Right lobe of liver (tissue), 6 donors: Measurements from ENCODE around the gene CELSR1. TPM values are rescaled to one million over a fixed set of nuclear protein-coding genes. Genes with fewer than 3 reads are reported as not detected.
A peak's percentile ranks its signal among the peaks of the same experiment; 100 is the strongest.

Experiments used
- ATAC-seq, 4 donors: fragments of 200-7000 bp; cut with Tn5 transposase; one replicate each; pipeline ENCODE4 v1.9.1; 2020; ENCODE audit warnings: mild to moderate bottlenecking in 4 of 4, moderate library complexity in 4 of 4
- DNase-seq, 3 donors: peaks; one replicate each; pipeline ENCODE4 v3.0.0-alpha.2; 2020
- H3K27ac ChIP-seq, 3 donors: fragments of 200-600 bp; one replicate each; pipeline ENCODE4 v1.8.0; 2022
- H3K27me3 ChIP-seq, 2 donors: fragments of 200-600 bp; one replicate each; pipeline ENCODE4 v1.8.0; 2022
- H3K36me3 ChIP-seq, 4 donors: fragments of 200-600 bp; sonication (generic) in 1 of 4; one replicate each; pipeline versions ENCODE4 v1.5.1 to v1.8.0; 2017 to 2022; ENCODE audit warnings: control low read depth in 1 of 4
- H3K4me1 ChIP-seq, 4 donors: fragments of 200-600 bp; sonication (generic) in 1 of 4; one replicate each; pipeline versions ENCODE4 v1.5.1 to v1.8.0; 2017 to 2022; ENCODE audit warnings: control low read depth in 1 of 4
- H3K4me3 ChIP-seq, 3 donors: fragments of 200-600 bp; one replicate each; pipeline ENCODE4 v1.8.0; 2022
- H3K9me3 ChIP-seq, 4 donors: fragments of 200-600 bp; sonication (generic) in 1 of 4; one replicate each; pipeline versions ENCODE4 v1.5.1 to v1.8.0; 2017 to 2022; ENCODE audit warnings: control low read depth in 1 of 4
- CTCF ChIP-seq, 4 donors: fragments of 200-600 bp in 3 of 4; fragments of 450-650 bp in 1 of 4; IDR thresholded peaks; one replicate each; pipeline versions ENCODE4 v1.5.1 to v1.8.0; 2016 to 2022; ENCODE audit warnings: antibody characterized with exemption in 4 of 4, mild to moderate bottlenecking in 2 of 4
- POLR2A ChIP-seq: fragments of 450-650 bp; IDR thresholded peaks from one replicate; pipeline ENCODE4 v1.6.1; 2017; ENCODE audit warnings: antibody characterized with exemption, mild to moderate bottlenecking
- WGBS: methylation state at CpG from one replicate; pipeline ENCODE4 v1.1.6; 2018; ENCODE audit warnings: low coverage, low lambda C conversion rate; ENCODE audit not compliant: insufficient coverage; ENCODE audit errors: missing lambda C conversion rate; 5-methylcytosine and 5-hydroxymethylcytosine counted together
- intact Hi-C, 2 donors: fragments of 100-400 bp; cut with DNase I; formaldehyde crosslinking; loops; one replicate each; pipeline versions ENCODE4 v1.11.2 to v1.14.1; 2022
- total RNA-seq, 6 experiments: library from RNA; depleted of rRNA in 2 of 6; stranded (reverse); fragments of >200 nt in 2 of 6; fragmentation: NEBNext Ultra II Directional in 3 of 6; extraction: Animal tissue kit (Norgen Biotek cat#: 25700) in 3 of 6; gene quantifications; one replicate each; pipeline versions ENCODE4 v1.1.0 to v1.2.4, GENCODE V29; 2016 to 2023
- donor health status: DM: no; HTN: yes; CAD: no.
- donor health status: DM: no; HTN: no; CAD: no.
- donor health status: DM: no; HTN: no; CAD: no.
- donor health status: DM: no; HTN: yes; CAD: no.
- donor health status: DM: no; HTN: yes; CAD: no.

The CELSR1 gene
- total RNA-seq, 6 experiments from 2014 or later: 2.9 to 8.2 (median 5.0) TPM

DNA sequence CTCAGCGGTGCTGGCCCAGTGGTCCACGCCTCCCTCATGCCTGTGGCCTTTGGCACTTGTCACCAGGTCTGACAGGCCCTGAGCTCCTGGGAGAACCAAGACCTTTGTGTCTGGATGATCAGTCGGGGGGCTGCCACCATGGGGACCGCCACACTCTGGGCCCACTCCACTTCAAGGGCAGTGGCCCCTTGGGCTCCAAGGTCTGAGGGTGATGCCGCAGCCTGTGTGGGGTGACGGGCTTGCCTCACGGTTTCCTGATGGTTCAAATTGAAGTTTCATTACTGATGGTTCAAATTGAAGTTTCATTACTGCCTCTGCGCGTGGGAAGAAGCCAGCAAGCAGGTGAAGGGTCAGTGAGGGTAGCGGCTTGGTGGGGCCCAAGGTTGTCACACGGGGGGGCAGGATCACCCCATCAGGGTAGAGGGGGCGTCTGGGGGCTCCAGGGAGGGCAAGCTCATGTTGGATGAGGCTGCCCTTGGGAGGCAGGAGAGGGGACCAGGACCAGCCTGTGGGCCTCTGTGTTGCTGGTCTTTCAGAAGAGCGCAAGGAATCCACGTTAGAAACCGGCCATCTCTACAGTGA, 174.4 kb downstream of the CELSR1 start:
- DNase-seq: peak in 1 of 3 donors; percentile 47
- H3K4me3 ChIP-seq: no peak overlapping the region
- peaks cover 0 to 19% (median 6%) of the 10 kb centered on the region in 4 donors for H3K4me1 ChIP-seq
- intact Hi-C loops: no loop called here
- no peak for TF ChIP-seq CTCF (IDR thresholded peaks at IDR 0.05)
- no peak for TF ChIP-seq POLR2A
- no peaks in the 10 kb centered on the region for H3K27me3 ChIP-seq
- 80% methylated on average over 1 of the region's 15 CpGs for WGBS
- H3K9me3 ChIP-seq: no peaks in the 10 kb centered on the region
- peak overlapping the region; percentile 70 to 83 (median 75) for H3K27ac ChIP-seq
- H3K36me3 ChIP-seq: peaks cover 0 to 3% (median 0%) of the 10 kb centered on the region in 4 donors
- ATAC-seq: no peak

- WGBS: 18% methylated on average over 10 of the region's 25 CpGs
- ATAC-seq: peak; percentile 74 to 85 (median 78)
- Histone ChIP-seq H3K9me3 (no peaks in the 10 kb centered on the region), H3K27ac (peak overlapping the region; percentile 70 to 83 (median 75)), H3K4me1 (peaks cover 0 to 19% (median 6%) of the 10 kb centered on the region in 4 donors), H3K27me3 (no peaks in the 10 kb centered on the region), H3K36me3 (peaks cover 0 to 3% (median 0%) of the 10 kb centered on the region in 4 donors), H3K4me3 (no peak overlapping the region)
- intact Hi-C loops: no loop called here
- TF ChIP-seq POLR2A: peak; percentile 36
- no peak for TF ChIP-seq CTCF (IDR thresholded peaks at IDR 0.05)
- peak; percentile 49 to 83 (median 76) for DNase-seq
Measured at GRCh38 chr22:46362203-46362933, 175.1 kb downstream of the CELSR1 start.

GRCh38 chr22:46361826-46362202, 175.6 kb downstream of the CELSR1 start:
- no peak overlapping the region for H3K4me3 ChIP-seq
- H3K27ac ChIP-seq: peak overlapping the region; percentile 70 to 83 (median 75)
- no peaks in the 10 kb centered on the region for H3K27me3 ChIP-seq
- DNase-seq (peak in 1 of 3 donors; percentile 25), ATAC-seq (peak; percentile 9 to 46 (median 30))
- H3K4me1 ChIP-seq: peaks cover 0 to 19% (median 6%) of the 10 kb centered on the region in 4 donors
- H3K9me3 ChIP-seq: no peaks in the 10 kb centered on the region
- no peak for TF ChIP-seq POLR2A
- no peak for TF ChIP-seq CTCF (IDR thresholded peaks at IDR 0.05)
- WGBS: 50% methylated on average over 8 of the region's 11 CpGs
- intact Hi-C loops: no loop called here
- H3K36me3 ChIP-seq: peaks cover 0 to 7% (median 0%) of the 10 kb centered on the region in 4 donors

GRCh38 chr22:46360891-46361290, 176.5 kb downstream of the CELSR1 start:
- DNase-seq (peak in 2 of 3 donors; percentile 28 to 40), ATAC-seq (no peak)
- Histone ChIP-seq H3K36me3 (peaks cover 0 to 14% (median 0%) of the 10 kb centered on the region in 4 donors), H3K9me3 (no peaks in the 10 kb centered on the region), H3K27me3 (no peaks in the 10 kb centered on the region), H3K4me1 (peaks cover 0 to 19% (median 6%) of the 10 kb centered on the region in 4 donors), H3K27ac (no peak overlapping the region), H3K4me3 (no peak overlapping the region)
- no peak for TF ChIP-seq CTCF (IDR thresholded peaks at IDR 0.05)
- no peak for TF ChIP-seq POLR2A
- WGBS: 93% methylated on average over 7 of the region's 10 CpGs
- intact Hi-C loops: no loop called here
